IMR-90 (cell line): ENCODE data around the gene ADGRA1.

Source experiments
- BHLHE40 ChIP-seq: fragments of 150-350 bp; IDR thresholded peaks from 2 replicates; pipeline ENCODE4 v1.6.1; 2016; ENCODE audit warnings: mild to moderate bottlenecking, low read depth, low read length
- CEBPB ChIP-seq: IDR thresholded peaks from 2 replicates; pipeline ENCODE4 v1.6.1; 2012; ENCODE audit warnings: low read depth, low read length, improper control_type of control experiment
- CHD1 ChIP-seq: IDR thresholded peaks from 2 replicates; pipeline ENCODE4 v1.6.1; 2012; ENCODE audit warnings: low read depth, low read length, improper control_type of control experiment
- CTCF ChIP-seq: conservative IDR thresholded peaks from 2 replicates; pipeline ENCODE4 v1.5.1; 2012; ENCODE audit warnings: mild to moderate bottlenecking, low read depth, low read length, improper control_type of control experiment
- MAZ ChIP-seq: IDR thresholded peaks from 2 replicates; pipeline ENCODE4 v1.6.1; 2012; ENCODE audit warnings: low read depth, mild to moderate bottlenecking, low read length, improper control_type of control experiment, moderate library complexity, borderline replicate concordance
- MXI1 ChIP-seq: IDR thresholded peaks from 2 replicates; pipeline ENCODE4 v1.6.1; 2012; ENCODE audit warnings: low read depth, mild to moderate bottlenecking, low read length, moderate library complexity, borderline replicate concordance
- POLR2A ChIP-seq: IDR thresholded peaks from 2 replicates; pipeline ENCODE4 v1.6.1; 2012; ENCODE audit warnings: mild to moderate bottlenecking, low read depth, low read length
- RAD21 ChIP-seq: IDR thresholded peaks from 2 replicates; pipeline ENCODE4 v1.6.1; 2012; ENCODE audit warnings: low read length, improper control_type of control experiment
- RCOR1 ChIP-seq: IDR thresholded peaks from 2 replicates; pipeline ENCODE4 v1.6.1; 2012; ENCODE audit warnings: mild to moderate bottlenecking, low read length, improper control_type of control experiment; ENCODE audit not compliant: insufficient replicate concordance
- RFX5 ChIP-seq: IDR thresholded peaks from 2 replicates; pipeline ENCODE4 v1.8.0; 2012; ENCODE audit warnings: low read depth, mild to moderate bottlenecking, low read length, moderate library complexity
- SMC3 ChIP-seq: fragments of 150-350 bp; IDR thresholded peaks from 2 replicates; pipeline ENCODE4 v1.6.1; 2016; ENCODE audit warnings: low read depth, mild to moderate bottlenecking, antibody characterized with exemption, low read length, moderate library complexity
- USF2 ChIP-seq: fragments of 150-350 bp; IDR thresholded peaks from 2 replicates; pipeline ENCODE4 v1.6.1; 2017; ENCODE audit warnings: mild to moderate bottlenecking, antibody characterized with exemption, low read length, low read depth
- TF ChIP-seq, protein P1 (sequence below): fragments of 150-350 bp; IDR thresholded peaks from 2 replicates; pipeline ENCODE4 v1.6.1; 2016; ENCODE audit warnings: low read depth, mild to moderate bottlenecking, low read length, moderate library complexity, borderline replicate concordance

GRCh38 chr10:133087045-133087678 is 562 bp upstream of the ADGRA1 start:
- TF ChIP-seq CTCF (no peak), RAD21 (no peak), POLR2A (no peak), RCOR1 (no peak), USF2 (no peak), MXI1 (no peak), MAZ (no peak), BHLHE40 (no peak), SMC3 (no peak), CEBPB (no peak), CHD1 (no peak), RFX5 (no peak)
- TF ChIP-seq, protein P1, sequence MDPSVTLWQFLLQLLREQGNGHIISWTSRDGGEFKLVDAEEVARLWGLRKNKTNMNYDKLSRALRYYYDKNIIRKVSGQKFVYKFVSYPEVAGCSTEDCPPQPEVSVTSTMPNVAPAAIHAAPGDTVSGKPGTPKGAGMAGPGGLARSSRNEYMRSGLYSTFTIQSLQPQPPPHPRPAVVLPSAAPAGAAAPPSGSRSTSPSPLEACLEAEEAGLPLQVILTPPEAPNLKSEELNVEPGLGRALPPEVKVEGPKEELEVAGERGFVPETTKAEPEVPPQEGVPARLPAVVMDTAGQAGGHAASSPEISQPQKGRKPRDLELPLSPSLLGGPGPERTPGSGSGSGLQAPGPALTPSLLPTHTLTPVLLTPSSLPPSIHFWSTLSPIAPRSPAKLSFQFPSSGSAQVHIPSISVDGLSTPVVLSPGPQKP = no peak
